Astrocyte (in vitro differentiated cells and primary cell): ENCODE results near the gene WDR12. TPM values are rescaled to one million over a fixed set of nuclear protein-coding genes. Genes with fewer than 3 reads are reported as not detected.

ENCODE experiments used
- DNase-seq: peaks from one replicate; pipeline ENCODE4 v3.0.0-alpha.2; 2010; ENCODE audit warnings: low read depth
- FAIRE-seq: peaks from 2 replicates; lab custom pipeline; 2011; peaks lifted over from hg19 to GRCh38; lab: Jason Lieb, UNC
- H2AFZ ChIP-seq: 2 replicates; pipeline ENCODE4 v1.6.0; 2012; ENCODE audit warnings: low read depth, low read length, inconsistent platforms
- H3K27ac ChIP-seq: 2 replicates; pipeline ENCODE4 v1.5.1; 2011; ENCODE audit warnings: low read depth, low read length, inconsistent platforms
- H3K27me3 ChIP-seq: 2 replicates; pipeline ENCODE4 v1.6.0; 2011; ENCODE audit warnings: low read length, inconsistent platforms; ENCODE audit not compliant: insufficient read depth
- H3K36me3 ChIP-seq: 2 replicates; pipeline ENCODE4 v1.5.1; 2011; ENCODE audit warnings: low read length, inconsistent platforms; ENCODE audit not compliant: insufficient read depth
- H3K4me1 ChIP-seq: 2 replicates; pipeline ENCODE4 v1.5.1; 2011; ENCODE audit warnings: low read length, inconsistent platforms; ENCODE audit not compliant: insufficient read depth
- H3K4me2 ChIP-seq: 2 replicates; pipeline ENCODE4 v1.6.0; 2012; ENCODE audit warnings: low read length, inconsistent platforms
- H3K4me3 ChIP-seq: 2 replicates; pipeline ENCODE4 v1.5.1; 2011; ENCODE audit warnings: low read depth, mild to moderate bottlenecking, low read length, inconsistent platforms; ENCODE audit not compliant: insufficient read depth
- H3K79me2 ChIP-seq: 2 replicates; pipeline ENCODE4 v1.6.0; 2012; ENCODE audit warnings: mild to moderate bottlenecking, low read length, inconsistent platforms; ENCODE audit not compliant: insufficient read depth
- H3K9ac ChIP-seq: 2 replicates; pipeline ENCODE4 v1.6.0; 2012; ENCODE audit warnings: mild to moderate bottlenecking, low read length, inconsistent platforms
- H3K9me3 ChIP-seq: 2 replicates; pipeline ENCODE4 v1.5.1; 2012; ENCODE audit warnings: low read depth, mild to moderate bottlenecking, low read length, inconsistent platforms; ENCODE audit not compliant: insufficient read depth
- H4K20me1 ChIP-seq: 2 replicates; pipeline ENCODE4 v1.6.0; 2012; ENCODE audit warnings: low read length, inconsistent platforms; ENCODE audit not compliant: insufficient read depth
- H3K27ac Mint-ChIP-seq: one replicate; pipeline ENCODE4 v1.8.0; 2021; ENCODE audit warnings: mild to moderate bottlenecking, mixed read lengths; ENCODE audit not compliant: unreplicated experiment
- H3K27me3 Mint-ChIP-seq: one replicate; pipeline ENCODE4 v1.8.0; 2021; ENCODE audit warnings: low read depth, mixed read lengths; ENCODE audit not compliant: unreplicated experiment
- H3K36me3 Mint-ChIP-seq: one replicate; pipeline ENCODE4 v1.8.0; 2021; ENCODE audit warnings: low read depth, mixed read lengths; ENCODE audit not compliant: unreplicated experiment
- H3K4me1 Mint-ChIP-seq: one replicate; pipeline ENCODE4 v1.8.0; 2021; ENCODE audit warnings: low read depth, mixed read lengths; ENCODE audit not compliant: unreplicated experiment
- H3K4me3 Mint-ChIP-seq: one replicate; pipeline ENCODE4 v1.8.0; 2021; ENCODE audit warnings: mild to moderate bottlenecking, moderate library complexity, mixed read lengths; ENCODE audit not compliant: unreplicated experiment
- H3K9me3 Mint-ChIP-seq: one replicate; pipeline ENCODE4 v1.8.0; 2021; ENCODE audit warnings: mild to moderate bottlenecking, mixed read lengths; ENCODE audit not compliant: unreplicated experiment
- EZH2 ChIP-seq: IDR thresholded peaks from 2 replicates; pipeline ENCODE4 v1.6.1; 2012; ENCODE audit warnings: mild to moderate bottlenecking, low read length, inconsistent platforms; ENCODE audit not compliant: insufficient read depth
- total RNA-seq: library from RNA; stranded (reverse); gene quantifications from 2 replicates; pipeline ENCODE4 v1.2.1, GENCODE V29; 2021
- TF ChIP-seq, protein P1 (sequence below): IDR thresholded peaks from 2 replicates; pipeline ENCODE4 v1.5.1; 2011; ENCODE audit warnings: low read depth, mild to moderate bottlenecking, inconsistent platforms, low read length, moderate library complexity; ENCODE audit not compliant: insufficient read depth

Gene WDR12
- total RNA-seq, 1 donor from 2014 or later = 60.6 TPM

DNA sequence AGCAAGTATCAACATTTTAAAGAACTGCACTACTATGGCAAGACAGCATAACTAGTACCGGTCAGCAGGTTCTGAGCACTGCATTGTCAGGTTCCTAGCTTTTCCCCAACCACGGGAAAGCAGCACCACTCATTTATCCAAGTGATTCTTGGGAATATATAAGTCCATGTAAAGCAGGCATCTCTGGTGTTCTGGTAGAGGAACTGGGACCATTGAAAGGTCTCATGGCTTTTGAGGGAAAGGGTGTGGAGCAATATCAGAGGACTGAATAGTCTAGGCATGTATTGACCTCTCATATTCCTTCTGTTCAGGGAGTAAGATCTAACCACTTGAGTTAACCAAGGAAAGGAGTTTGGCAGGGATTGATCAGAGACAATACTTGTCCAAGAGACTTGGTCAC, 33.8 kb downstream of the WDR12 start:
- Histone ChIP-seq H3K4me1 (no peaks in the 10 kb centered on the region), H2AFZ (no peak overlapping the region), H3K9me3 (no peaks in the 10 kb centered on the region), H3K79me2 (no peaks in the 10 kb centered on the region), H3K4me3 (no peak overlapping the region), H3K27ac (no peak overlapping the region), H3K9ac (no peak overlapping the region), H3K4me2 (no peak overlapping the region), H4K20me1 (no peaks in the 10 kb centered on the region), H3K27me3 (no peaks in the 10 kb centered on the region), H3K36me3 (peaks cover 4% of the 10 kb centered on the region)
- Mint-ChIP-seq H3K36me3 (no peaks in the 10 kb centered on the region), H3K27ac (no peak overlapping the region), H3K9me3 (no peaks in the 10 kb centered on the region), H3K4me3 (no peak overlapping the region), H3K27me3 (no peaks in the 10 kb centered on the region), H3K4me1 (no peaks in the 10 kb centered on the region)
- FAIRE-seq = no peak
- no peak for DNase-seq
- TF ChIP-seq, protein P1, sequence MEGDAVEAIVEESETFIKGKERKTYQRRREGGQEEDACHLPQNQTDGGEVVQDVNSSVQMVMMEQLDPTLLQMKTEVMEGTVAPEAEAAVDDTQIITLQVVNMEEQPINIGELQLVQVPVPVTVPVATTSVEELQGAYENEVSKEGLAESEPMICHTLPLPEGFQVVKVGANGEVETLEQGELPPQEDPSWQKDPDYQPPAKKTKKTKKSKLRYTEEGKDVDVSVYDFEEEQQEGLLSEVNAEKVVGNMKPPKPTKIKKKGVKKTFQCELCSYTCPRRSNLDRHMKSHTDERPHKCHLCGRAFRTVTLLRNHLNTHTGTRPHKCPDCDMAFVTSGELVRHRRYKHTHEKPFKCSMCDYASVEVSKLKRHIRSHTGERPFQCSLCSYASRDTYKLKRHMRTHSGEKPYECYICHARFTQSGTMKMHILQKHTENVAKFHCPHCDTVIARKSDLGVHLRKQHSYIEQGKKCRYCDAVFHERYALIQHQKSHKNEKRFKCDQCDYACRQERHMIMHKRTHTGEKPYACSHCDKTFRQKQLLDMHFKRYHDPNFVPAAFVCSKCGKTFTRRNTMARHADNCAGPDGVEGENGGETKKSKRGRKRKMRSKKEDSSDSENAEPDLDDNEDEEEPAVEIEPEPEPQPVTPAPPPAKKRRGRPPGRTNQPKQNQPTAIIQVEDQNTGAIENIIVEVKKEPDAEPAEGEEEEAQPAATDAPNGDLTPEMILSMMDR = no peak
- TF ChIP-seq EZH2 = no peak

DNA sequence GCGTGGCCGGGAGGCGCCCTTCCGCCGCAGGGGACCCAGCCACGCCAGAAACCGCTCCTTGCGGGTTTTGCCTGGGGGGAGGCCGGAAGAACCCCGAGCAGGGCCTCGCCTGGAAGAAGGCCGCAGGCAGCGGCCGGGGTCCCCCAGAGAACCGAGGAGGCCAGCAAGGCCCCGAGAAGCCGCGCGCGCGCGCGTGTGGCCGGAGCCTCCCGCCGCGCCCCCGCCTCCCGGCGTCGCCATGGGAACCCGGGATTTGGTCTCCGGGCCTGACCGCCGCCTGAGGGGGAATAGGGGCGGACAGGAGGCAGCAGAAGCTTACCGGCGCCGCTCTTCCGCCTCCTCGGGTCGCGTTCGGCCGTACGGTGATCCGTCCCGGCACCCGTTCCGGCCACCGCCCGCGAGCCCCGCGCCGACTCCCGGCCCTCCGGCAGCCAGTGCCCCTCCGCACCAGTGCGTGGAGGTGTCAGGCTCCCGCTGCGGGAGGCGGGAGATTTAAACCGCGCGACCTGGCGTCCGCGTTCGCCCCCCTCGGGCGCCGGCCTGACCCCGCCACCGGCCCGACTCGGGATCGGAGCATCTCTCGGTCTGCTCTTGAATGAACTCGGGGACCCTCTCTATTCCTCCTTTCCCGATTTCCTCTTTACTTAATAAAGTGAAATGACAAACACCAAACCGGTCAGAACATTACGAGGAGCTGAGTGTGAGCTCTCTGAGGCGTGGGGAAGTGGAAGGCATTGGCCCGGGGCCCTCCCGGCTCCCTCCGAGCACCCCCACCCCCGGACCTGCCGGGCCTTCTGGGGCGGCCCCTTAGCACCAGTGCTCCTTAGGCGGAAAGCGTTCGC, 40.0 kb downstream of the WDR12 start, which contains the start of gene ICA1L:
TSS of gene ICA1L (minus strand) at position 467 of the 842 bp plus-strand sequence. CDS start 42,757 bp downstream, outside the sequence.
- DNase-seq (peak; percentile 41), FAIRE-seq (no peak)
- no peaks in the 10 kb centered on the region for H3K4me1 ChIP-seq
- no peaks in the 10 kb centered on the region for H3K27me3 Mint-ChIP-seq
- H3K36me3 Mint-ChIP-seq = no peaks in the 10 kb centered on the region
- H3K27ac Mint-ChIP-seq = peak within 1 kb of the TSS; percentile 85
- peak within 1 kb of the TSS; percentile 93 for H3K4me2 ChIP-seq
- no peaks in the 10 kb centered on the region for H4K20me1 ChIP-seq
- no peaks in the 10 kb centered on the region for H3K9me3 ChIP-seq
- H3K9me3 Mint-ChIP-seq = no peaks in the 10 kb centered on the region
- TF ChIP-seq EZH2 = no peak
- TF ChIP-seq, protein P1 = no peak
- H2AFZ ChIP-seq = peak within 1 kb of the TSS; percentile 82
- peak within 1 kb of the TSS; percentile 92 for H3K4me3 Mint-ChIP-seq
- no peaks in the 10 kb centered on the region for H3K36me3 ChIP-seq
- peak within 1 kb of the TSS; percentile 79 for H3K4me3 ChIP-seq
- peak within 1 kb of the TSS; percentile 66 for H3K27ac ChIP-seq
- H3K9ac ChIP-seq = peak within 1 kb of the TSS; percentile 86
- H3K79me2 ChIP-seq = no peaks in the 10 kb centered on the region
- H3K4me1 Mint-ChIP-seq = no peaks in the 10 kb centered on the region
- no peaks in the 10 kb centered on the region for H3K27me3 ChIP-seq
